Measurements from ENCODE around the gene BBX. TPM values are rescaled to one million over a fixed set of nuclear protein-coding genes. Genes with fewer than 3 reads are reported as not detected.

Gene BBX
- total RNA-seq, 2 donors from 2014 or later = 94.7 to 226 TPM

DNA sequence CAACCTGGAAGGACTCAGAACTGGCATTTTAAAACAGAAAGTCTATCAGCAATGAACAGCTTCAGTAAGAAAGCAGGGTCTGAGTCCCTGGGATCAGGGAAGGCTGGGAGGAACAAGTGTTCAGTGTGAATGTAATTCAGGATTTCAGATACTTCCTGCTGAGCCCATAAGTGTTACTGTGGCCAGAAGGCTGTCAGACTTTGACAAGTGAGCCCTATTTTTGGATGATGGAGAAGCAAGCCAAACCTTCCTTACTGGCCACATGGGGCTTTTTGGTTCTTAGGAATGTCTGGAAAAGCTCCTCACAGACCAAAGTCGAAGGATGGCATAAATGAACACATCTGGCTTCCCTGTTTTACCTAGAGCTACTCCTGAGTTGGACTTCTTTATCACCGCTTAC, 157.2 kb downstream of the BBX start:
- TF ChIP-seq, protein P1, sequence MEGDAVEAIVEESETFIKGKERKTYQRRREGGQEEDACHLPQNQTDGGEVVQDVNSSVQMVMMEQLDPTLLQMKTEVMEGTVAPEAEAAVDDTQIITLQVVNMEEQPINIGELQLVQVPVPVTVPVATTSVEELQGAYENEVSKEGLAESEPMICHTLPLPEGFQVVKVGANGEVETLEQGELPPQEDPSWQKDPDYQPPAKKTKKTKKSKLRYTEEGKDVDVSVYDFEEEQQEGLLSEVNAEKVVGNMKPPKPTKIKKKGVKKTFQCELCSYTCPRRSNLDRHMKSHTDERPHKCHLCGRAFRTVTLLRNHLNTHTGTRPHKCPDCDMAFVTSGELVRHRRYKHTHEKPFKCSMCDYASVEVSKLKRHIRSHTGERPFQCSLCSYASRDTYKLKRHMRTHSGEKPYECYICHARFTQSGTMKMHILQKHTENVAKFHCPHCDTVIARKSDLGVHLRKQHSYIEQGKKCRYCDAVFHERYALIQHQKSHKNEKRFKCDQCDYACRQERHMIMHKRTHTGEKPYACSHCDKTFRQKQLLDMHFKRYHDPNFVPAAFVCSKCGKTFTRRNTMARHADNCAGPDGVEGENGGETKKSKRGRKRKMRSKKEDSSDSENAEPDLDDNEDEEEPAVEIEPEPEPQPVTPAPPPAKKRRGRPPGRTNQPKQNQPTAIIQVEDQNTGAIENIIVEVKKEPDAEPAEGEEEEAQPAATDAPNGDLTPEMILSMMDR (IDR thresholded peaks at IDR 0.05) = no peak
- TF ChIP-seq POLR2A (IDR thresholded peaks at IDR 0.05) (no peak), POLR2AphosphoS5 (IDR thresholded peaks at IDR 0.05) (no peak)
- Histone ChIP-seq H3K4me3 (no peak overlapping the region), H3K27me3 (replicated peaks; ENCODE audit: insufficient read depth) (no peaks in the 10 kb centered on the region), H3K36me3 (no peaks in the 10 kb centered on the region), H3K4me1 (replicated peaks) (no peaks in the 10 kb centered on the region), H3K9me3 (no peaks in the 10 kb centered on the region), H3K27ac (no peak overlapping the region)
- no peak for DNase-seq (ENCODE audit: low spot score)
- WGBS = 65% methylated on average over 2 of the region's 2 CpGs
- intact Hi-C loops (cut with DNase I) = loop anchor here (5.0 to 10.0 kb wide), 3 partner anchors 57 to 245 kb away; no protein-coding TSS in a partner anchor

DNA sequence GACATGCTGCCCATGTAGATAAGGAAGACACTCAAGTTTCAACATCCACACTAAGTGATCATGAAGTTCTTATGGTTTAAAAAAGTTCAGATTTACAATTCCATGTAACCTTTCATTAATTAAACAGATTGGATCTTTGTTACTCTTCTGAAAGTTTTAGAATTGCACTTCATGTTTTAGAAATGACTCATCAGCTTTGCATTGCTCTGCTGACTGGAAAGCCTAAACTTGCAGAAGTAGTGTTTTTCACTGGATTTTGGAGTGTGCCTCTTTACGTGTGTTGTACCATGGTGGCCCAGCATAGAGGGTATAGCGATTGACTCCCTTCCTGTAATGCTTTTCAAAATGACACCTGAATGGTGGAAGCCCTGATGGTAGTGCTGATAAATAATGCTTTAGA, 157.9 kb downstream of the BBX start:
- Histone ChIP-seq H3K27me3 (replicated peaks; ENCODE audit: insufficient read depth) (no peaks in the 10 kb centered on the region), H3K36me3 (no peaks in the 10 kb centered on the region), H3K4me3 (no peak overlapping the region), H3K9me3 (no peaks in the 10 kb centered on the region), H3K4me1 (replicated peaks) (no peaks in the 10 kb centered on the region), H3K27ac (no peak overlapping the region)
- WGBS = 98% methylated on average over 2 of the region's 2 CpGs
- TF ChIP-seq POLR2AphosphoS5 (IDR thresholded peaks at IDR 0.05) = no peak
- no peak for TF ChIP-seq POLR2A (IDR thresholded peaks at IDR 0.05)
- TF ChIP-seq, protein P1 (IDR thresholded peaks at IDR 0.05) = no peak
- no peak for DNase-seq (ENCODE audit: low spot score)
- intact Hi-C loops (cut with DNase I) = loop anchor here (10.0 kb wide), 1 partner anchor 246 kb away; no protein-coding TSS in a partner anchor

DNA sequence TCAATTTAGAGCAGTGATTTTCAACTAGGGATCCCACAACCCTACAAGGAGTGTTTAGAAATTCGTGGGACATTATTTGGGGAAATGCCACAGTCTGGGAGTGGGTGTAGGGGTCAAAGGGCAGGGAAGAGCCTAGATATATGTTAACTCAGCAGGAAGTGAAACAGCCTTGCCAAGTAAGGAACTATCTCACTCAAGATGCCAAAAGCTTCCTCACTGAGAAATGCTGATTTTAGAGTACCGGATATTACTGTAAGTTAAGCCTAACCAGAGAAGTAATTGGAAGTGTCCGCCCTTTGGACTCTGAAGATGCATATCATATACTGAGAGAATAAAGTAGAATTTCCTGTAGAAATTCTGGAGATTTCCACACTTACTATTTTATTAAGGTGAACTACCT, 158.6 kb downstream of the BBX start:
- intact Hi-C loops (cut with DNase I) = loop anchor here (10.0 kb wide), 1 partner anchor 247 kb away; no protein-coding TSS in a partner anchor
- H3K9me3 ChIP-seq = no peaks in the 10 kb centered on the region
- H3K27ac ChIP-seq = no peak overlapping the region
- H3K36me3 ChIP-seq = no peaks in the 10 kb centered on the region
- H3K27me3 ChIP-seq (replicated peaks; ENCODE audit: insufficient read depth) = no peaks in the 10 kb centered on the region
- no peaks in the 10 kb centered on the region for H3K4me1 ChIP-seq (replicated peaks)
- TF ChIP-seq, protein P1 (IDR thresholded peaks at IDR 0.05) = no peak
- TF ChIP-seq POLR2AphosphoS5 (IDR thresholded peaks at IDR 0.05) (no peak), POLR2A (IDR thresholded peaks at IDR 0.05) (no peak)
- WGBS = 89% methylated on average over 3 of the region's 3 CpGs
- no peak for DNase-seq (ENCODE audit: low spot score)
- H3K4me3 ChIP-seq = no peak overlapping the region

DNA sequence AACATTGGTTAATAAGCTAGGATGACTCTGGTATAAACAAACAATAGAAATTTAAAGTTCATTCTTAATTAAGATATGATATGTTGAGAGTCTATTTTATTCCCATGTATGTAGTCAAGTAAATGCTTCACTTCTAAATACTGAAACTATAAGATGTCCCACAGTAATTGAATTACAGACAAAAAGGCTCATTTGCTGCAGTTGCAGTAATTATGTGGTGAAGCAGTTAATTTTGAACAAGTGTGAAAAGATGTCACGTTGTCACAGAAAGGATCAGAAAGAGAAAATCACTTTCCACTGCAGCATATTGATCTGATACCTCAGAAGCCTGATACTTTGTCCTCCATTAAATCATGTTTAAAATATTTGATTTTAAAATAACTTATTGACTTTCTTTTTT, 159.8 kb downstream of the BBX start:
- TF ChIP-seq, protein P1 (IDR thresholded peaks at IDR 0.05) = no peak
- TF ChIP-seq POLR2A (IDR thresholded peaks at IDR 0.05) = no peak
- TF ChIP-seq POLR2AphosphoS5 (IDR thresholded peaks at IDR 0.05) = no peak
- 94% methylated on average over 1 of the region's 1 CpG for WGBS
- Histone ChIP-seq H3K9me3 (no peaks in the 10 kb centered on the region), H3K4me3 (no peak overlapping the region), H3K4me1 (replicated peaks) (no peaks in the 10 kb centered on the region), H3K27ac (no peak overlapping the region), H3K36me3 (no peaks in the 10 kb centered on the region), H3K27me3 (replicated peaks; ENCODE audit: insufficient read depth) (no peaks in the 10 kb centered on the region)
- DNase-seq (ENCODE audit: low spot score) = no peak
- intact Hi-C loops (cut with DNase I) = loop anchor here (10.0 kb wide), 1 partner anchor 248 kb away; no protein-coding TSS in a partner anchor

DNA sequence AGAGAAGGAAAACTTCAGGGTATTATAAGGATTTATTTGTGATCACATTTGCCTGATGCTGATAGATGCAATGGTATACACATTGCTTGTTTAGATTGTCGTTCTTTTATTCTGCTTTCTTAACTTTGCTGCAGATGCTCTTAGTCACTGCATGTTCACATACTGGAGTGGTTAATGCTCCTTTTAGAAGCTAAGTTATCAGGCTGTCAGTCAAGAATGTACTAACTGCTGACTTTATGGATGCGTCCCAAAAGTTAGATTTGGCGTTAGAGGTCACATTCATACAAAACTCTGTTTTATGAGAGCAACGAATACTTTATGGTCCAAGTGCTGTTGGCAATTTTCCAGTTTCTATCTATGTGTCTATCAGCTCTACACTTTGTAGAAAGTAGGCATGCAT, 160.7 kb downstream of the BBX start:
- H3K4me3 ChIP-seq = no peak overlapping the region
- H3K27ac ChIP-seq = no peak overlapping the region
- no peaks in the 10 kb centered on the region for H3K9me3 ChIP-seq
- TF ChIP-seq POLR2A (IDR thresholded peaks at IDR 0.05) (no peak), POLR2AphosphoS5 (IDR thresholded peaks at IDR 0.05) (no peak)
- TF ChIP-seq, protein P1 (IDR thresholded peaks at IDR 0.05) = no peak
- 28% methylated on average over 4 of the region's 4 CpGs for WGBS
- no peaks in the 10 kb centered on the region for H3K27me3 ChIP-seq (replicated peaks; ENCODE audit: insufficient read depth)
- intact Hi-C loops (cut with DNase I) = loop anchor here (10.0 kb wide), 1 partner anchor 249 kb away; no protein-coding TSS in a partner anchor
- H3K36me3 ChIP-seq = no peaks in the 10 kb centered on the region
- no peak for DNase-seq (ENCODE audit: low spot score)
- H3K4me1 ChIP-seq (replicated peaks) = no peaks in the 10 kb centered on the region
